Smooth muscle cell (in vitro differentiated cells): ENCODE data around the gene MSH4. TPM values are rescaled to one million over a fixed set of nuclear protein-coding genes. Genes with fewer than 3 reads are reported as not detected.

Experiments
- DNase-seq: peaks from one replicate; lab custom pipeline; 2025; ENCODE audit not compliant: unreplicated experiment; lab: John Stamatoyannopoulos, UW
- H2AFZ ChIP-seq: fragments of 200-600 bp; sonication (generic); 2 replicates; pipeline ENCODE4 v1.6.0; 2016; ENCODE audit warnings: antibody characterized with exemption, low read depth, mild to moderate bottlenecking
- H3F3A ChIP-seq: fragments of 200-600 bp; sonication (generic); 2 replicates; pipeline ENCODE4 v1.6.0; 2017; ENCODE audit warnings: antibody characterized with exemption, low read depth
- H3K27ac ChIP-seq: fragments of 200-600 bp; sonication (generic); 2 replicates; pipeline ENCODE4 v1.5.1; 2016; ENCODE audit warnings: low read depth, mild to moderate bottlenecking
- H3K27me3 ChIP-seq: fragments of 200-600 bp; sonication (generic); 2 replicates; pipeline ENCODE4 v1.6.1; 2016; ENCODE audit warnings: low read depth, mild to moderate bottlenecking
- H3K36me3 ChIP-seq: fragments of 200-600 bp; sonication (generic); 2 replicates; pipeline ENCODE4 v1.5.1; 2016; ENCODE audit warnings: low read depth
- H3K4me1 ChIP-seq: fragments of 200-600 bp; sonication (generic); 2 replicates; pipeline ENCODE4 v1.5.1; 2016; ENCODE audit warnings: low read depth
- H3K4me2 ChIP-seq: fragments of 200-600 bp; sonication (generic); 2 replicates; pipeline ENCODE4 v1.6.0; 2016; ENCODE audit warnings: mild to moderate bottlenecking
- H3K4me3 ChIP-seq: fragments of 200-600 bp; sonication (generic); 2 replicates; pipeline ENCODE4 v1.5.1; 2016; ENCODE audit warnings: mild to moderate bottlenecking
- H3K79me2 ChIP-seq: fragments of 200-600 bp; sonication (generic); 2 replicates; pipeline ENCODE4 v1.6.0; 2016; ENCODE audit warnings: low read depth, mild to moderate bottlenecking
- H3K9ac ChIP-seq: fragments of 200-600 bp; sonication (generic); 2 replicates; pipeline ENCODE4 v1.6.0; 2016; ENCODE audit warnings: low read depth
- H3K9me3 ChIP-seq: fragments of 200-600 bp; sonication (generic); replicated peaks from 2 replicates; pipeline ENCODE4 v1.5.1; 2016; ENCODE audit warnings: low read depth
- H4K20me1 ChIP-seq: fragments of 200-600 bp; sonication (generic); 2 replicates; pipeline ENCODE4 v1.6.0; 2016; ENCODE audit warnings: low read depth
- WGBS: methylation state at CpG from one replicate; pipeline ENCODE4 v1.1.7; 2016; ENCODE audit warnings: low lambda C conversion rate; 5-methylcytosine and 5-hydroxymethylcytosine counted together
- polyA plus RNA-seq: library from polyadenylated mRNA; unstranded; fragments of >200 nt; fragmentation: Nextera tagmentation; extraction: Ambion mirVana; gene quantifications from 2 replicates; pipeline ENCODE4 v1.2.1, GENCODE V29; 2016
- total RNA-seq: library from RNA; depleted of rRNA; stranded (reverse); fragments of >200 nt; gene quantifications from 2 replicates; pipeline ENCODE4 v1.2.3, GENCODE V29; 2014
- TF ChIP-seq, protein P1 (sequence below): fragments of 200-600 bp; sonication (generic); IDR thresholded peaks from 2 replicates; pipeline ENCODE4 v1.5.1; 2017; ENCODE audit warnings: borderline replicate concordance, mild to moderate bottlenecking, antibody characterized with exemption; ENCODE audit not compliant: insufficient read depth, poor library complexity, severe bottlenecking

Gene MSH4
- total and polyA plus RNA-seq, 2 experiments from 2014 or later: not detected

DNA sequence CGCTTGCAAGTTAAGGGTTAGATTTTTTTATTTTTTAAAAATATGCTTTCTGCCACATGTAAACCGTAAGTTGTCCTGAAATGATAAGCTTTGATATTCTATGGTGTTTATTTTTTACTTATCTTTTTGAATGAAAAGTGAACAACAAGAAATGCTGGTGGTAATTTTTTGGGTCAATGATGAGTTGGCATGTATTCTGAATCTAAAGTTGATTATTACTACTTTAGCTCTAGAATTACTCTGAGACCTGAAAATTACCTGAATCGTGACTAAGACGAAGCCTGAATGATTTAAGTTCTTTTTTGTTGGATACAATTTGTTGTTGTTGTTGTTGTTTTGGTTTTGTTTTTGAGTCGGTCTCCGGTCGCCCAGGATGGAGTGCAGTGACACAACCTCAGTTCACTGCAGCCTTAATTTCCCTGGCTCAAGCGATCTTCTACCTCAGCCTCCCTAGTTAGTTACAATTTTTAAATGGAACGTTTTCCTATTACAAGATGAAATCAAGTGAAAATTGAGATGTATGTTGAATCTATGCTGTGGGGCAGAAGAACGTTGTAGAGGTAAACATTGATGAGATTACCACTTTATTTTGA lies 9.7 kb upstream of the MSH4 start:
- no peak overlapping the region for H2AFZ ChIP-seq
- H3K4me3 ChIP-seq: peak overlapping the region; percentile 70
- H4K20me1 ChIP-seq: peaks cover 55% of the 10 kb centered on the region
- no peak for DNase-seq
- H3K27me3 ChIP-seq: no peaks in the 10 kb centered on the region
- H3K79me2 ChIP-seq: peaks cover 59% of the 10 kb centered on the region
- H3K4me2 ChIP-seq: peak overlapping the region; percentile 100
- H3K4me1 ChIP-seq: peaks cover 29% of the 10 kb centered on the region
- H3K9ac ChIP-seq: peak overlapping the region; percentile 82
- TF ChIP-seq, protein P1, sequence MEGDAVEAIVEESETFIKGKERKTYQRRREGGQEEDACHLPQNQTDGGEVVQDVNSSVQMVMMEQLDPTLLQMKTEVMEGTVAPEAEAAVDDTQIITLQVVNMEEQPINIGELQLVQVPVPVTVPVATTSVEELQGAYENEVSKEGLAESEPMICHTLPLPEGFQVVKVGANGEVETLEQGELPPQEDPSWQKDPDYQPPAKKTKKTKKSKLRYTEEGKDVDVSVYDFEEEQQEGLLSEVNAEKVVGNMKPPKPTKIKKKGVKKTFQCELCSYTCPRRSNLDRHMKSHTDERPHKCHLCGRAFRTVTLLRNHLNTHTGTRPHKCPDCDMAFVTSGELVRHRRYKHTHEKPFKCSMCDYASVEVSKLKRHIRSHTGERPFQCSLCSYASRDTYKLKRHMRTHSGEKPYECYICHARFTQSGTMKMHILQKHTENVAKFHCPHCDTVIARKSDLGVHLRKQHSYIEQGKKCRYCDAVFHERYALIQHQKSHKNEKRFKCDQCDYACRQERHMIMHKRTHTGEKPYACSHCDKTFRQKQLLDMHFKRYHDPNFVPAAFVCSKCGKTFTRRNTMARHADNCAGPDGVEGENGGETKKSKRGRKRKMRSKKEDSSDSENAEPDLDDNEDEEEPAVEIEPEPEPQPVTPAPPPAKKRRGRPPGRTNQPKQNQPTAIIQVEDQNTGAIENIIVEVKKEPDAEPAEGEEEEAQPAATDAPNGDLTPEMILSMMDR: no peak
- peak overlapping the region; percentile 58 for H3K27ac ChIP-seq
- no peaks in the 10 kb centered on the region for H3K9me3 ChIP-seq
- peaks cover 32% of the 10 kb centered on the region for H3F3A ChIP-seq
- WGBS: 3% methylated on average over 10 of the region's 10 CpGs
- H3K36me3 ChIP-seq: peaks cover 11% of the 10 kb centered on the region

DNA sequence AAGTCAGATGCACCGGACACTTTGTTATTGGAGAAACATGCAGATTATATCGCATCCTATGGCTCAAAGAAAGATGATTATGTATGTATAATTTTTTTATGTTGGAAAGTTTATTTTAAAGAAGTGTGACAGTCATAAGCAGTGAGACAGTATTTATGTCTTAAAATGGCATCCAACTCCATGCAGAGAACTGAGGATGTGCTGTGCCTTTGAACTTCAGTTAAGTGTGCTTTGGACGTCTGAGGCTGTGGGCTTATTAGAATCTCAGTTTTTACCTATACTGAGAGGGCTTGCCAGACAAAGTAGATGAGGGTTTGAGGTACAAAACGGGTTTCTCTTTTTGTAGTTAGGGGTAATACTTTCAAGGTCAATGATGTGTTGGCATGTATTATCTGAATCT lies 9.2 kb upstream of the MSH4 start:
- peak overlapping the region; percentile 82 for H3K9ac ChIP-seq
- H3K27ac ChIP-seq: peak overlapping the region; percentile 58
- H3K27me3 ChIP-seq: no peaks in the 10 kb centered on the region
- DNase-seq: no peak
- peak overlapping the region; percentile 100 for H3K4me2 ChIP-seq
- peaks cover 60% of the 10 kb centered on the region for H4K20me1 ChIP-seq
- 5% methylated on average over 4 of the region's 4 CpGs for WGBS
- H3K9me3 ChIP-seq: no peaks in the 10 kb centered on the region
- H3F3A ChIP-seq: peaks cover 36% of the 10 kb centered on the region
- H3K4me1 ChIP-seq: peaks cover 29% of the 10 kb centered on the region
- H3K79me2 ChIP-seq: peaks cover 61% of the 10 kb centered on the region
- TF ChIP-seq, protein P1: no peak
- no peak overlapping the region for H2AFZ ChIP-seq
- peak overlapping the region; percentile 70 for H3K4me3 ChIP-seq
- H3K36me3 ChIP-seq: peaks cover 16% of the 10 kb centered on the region

DNA sequence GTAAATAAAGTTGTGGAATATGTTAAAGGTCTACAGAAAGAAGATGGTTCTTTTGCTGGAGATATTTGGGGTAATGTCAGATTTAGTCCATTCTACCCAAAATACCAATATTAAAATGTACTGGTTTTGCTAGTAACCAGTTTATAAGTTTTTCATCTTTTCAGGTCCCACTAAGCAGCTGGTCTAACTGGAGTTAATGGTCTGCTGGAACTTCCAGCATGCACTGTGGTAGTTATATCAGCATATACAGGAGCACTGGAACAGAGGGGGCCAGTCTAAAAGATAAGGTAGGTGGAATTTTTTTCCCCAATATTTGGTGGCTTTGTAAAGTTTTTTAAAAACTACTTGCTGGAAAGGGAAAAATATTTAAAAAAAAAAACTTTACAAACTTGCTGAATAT lies 6.7 kb upstream of the MSH4 start:
- peaks cover 61% of the 10 kb centered on the region for H3K79me2 ChIP-seq
- no peaks in the 10 kb centered on the region for H3K9me3 ChIP-seq
- peak overlapping the region; percentile 100 for H3K4me2 ChIP-seq
- peak overlapping the region; percentile 27 for H3K9ac ChIP-seq
- DNase-seq: no peak
- peaks cover 22% of the 10 kb centered on the region for H3K36me3 ChIP-seq
- peaks cover 29% of the 10 kb centered on the region for H3K4me1 ChIP-seq
- H3F3A ChIP-seq: peaks cover 50% of the 10 kb centered on the region
- H3K4me3 ChIP-seq: peak overlapping the region; percentile 70
- H4K20me1 ChIP-seq: peaks cover 83% of the 10 kb centered on the region
- no peaks in the 10 kb centered on the region for H3K27me3 ChIP-seq
- peak overlapping the region; percentile 58 for H3K27ac ChIP-seq
- H2AFZ ChIP-seq: no peak overlapping the region
- TF ChIP-seq, protein P1: no peak

DNA sequence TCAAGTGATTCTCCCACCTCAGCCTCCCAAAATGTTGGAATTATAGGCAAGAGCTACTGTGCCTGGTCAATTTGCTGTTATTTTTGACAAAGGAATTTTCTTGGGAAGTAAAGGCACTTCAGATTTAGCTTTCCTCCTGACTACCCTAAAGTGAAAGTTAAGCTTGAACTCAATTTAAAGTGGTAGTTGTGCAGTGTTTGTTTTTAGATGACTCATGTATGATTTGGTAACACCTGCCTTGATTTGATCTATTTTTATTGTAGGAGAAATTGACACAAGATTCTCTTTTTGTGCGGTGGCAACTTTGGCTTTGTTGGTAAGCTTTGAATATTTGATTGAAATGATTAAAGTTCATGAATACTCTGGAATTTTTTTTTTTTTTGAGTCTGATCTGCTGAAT lies 5.7 kb upstream of the MSH4 start:
- H3K9me3 ChIP-seq: no peaks in the 10 kb centered on the region
- H3K27me3 ChIP-seq: no peaks in the 10 kb centered on the region
- peaks cover 60% of the 10 kb centered on the region for H3F3A ChIP-seq
- peak overlapping the region; percentile 58 for H3K27ac ChIP-seq
- TF ChIP-seq, protein P1: no peak
- no peak overlapping the region for H3K9ac ChIP-seq
- peaks cover 91% of the 10 kb centered on the region for H4K20me1 ChIP-seq
- peaks cover 61% of the 10 kb centered on the region for H3K79me2 ChIP-seq
- no peak overlapping the region for H3K4me3 ChIP-seq
- peaks cover 29% of the 10 kb centered on the region for H3K4me1 ChIP-seq
- peaks cover 22% of the 10 kb centered on the region for H3K36me3 ChIP-seq
- DNase-seq: no peak
- peak overlapping the region; percentile 100 for H3K4me2 ChIP-seq
- no peak overlapping the region for H2AFZ ChIP-seq
- 92% methylated on average over 1 of the region's 1 CpG for WGBS
